ENCODE data around the gene UNKL.

Gene UNKL

DNA sequence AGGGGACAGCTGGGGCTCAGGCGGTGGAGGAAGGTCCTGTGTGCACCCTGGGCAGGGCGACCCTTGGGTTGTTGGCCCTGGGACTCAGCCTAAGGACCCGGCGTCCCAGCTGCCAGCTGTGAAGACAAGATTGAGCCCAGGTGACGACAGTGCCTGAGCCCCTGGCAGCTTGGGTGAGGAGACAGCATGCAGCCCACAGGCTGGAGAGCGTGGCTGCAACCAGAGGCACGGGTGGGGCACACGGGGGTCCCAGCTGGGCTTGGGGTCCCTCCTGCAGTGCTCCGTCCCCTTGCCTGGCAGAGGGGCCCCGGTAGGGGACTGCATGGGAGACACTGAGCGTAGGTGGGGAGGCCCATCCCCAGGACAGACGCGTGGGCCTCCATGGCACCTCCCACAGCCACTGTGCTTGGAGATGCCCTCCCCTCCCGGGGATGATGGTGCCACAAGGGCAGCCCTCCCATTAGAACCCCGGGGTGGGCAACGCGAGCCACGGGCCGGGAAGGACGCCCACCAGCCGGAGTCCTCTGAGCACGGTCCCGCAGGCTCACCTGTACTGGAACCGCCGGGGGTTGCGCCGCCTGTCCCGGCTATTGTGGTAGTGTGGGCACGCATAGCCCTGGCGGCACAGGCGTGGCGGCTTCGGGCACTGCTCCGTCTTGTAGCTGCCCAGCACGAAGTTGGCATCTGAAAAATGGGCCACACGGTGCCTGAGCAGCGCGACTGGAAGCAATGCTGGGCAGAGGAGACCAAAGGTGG, 15.5 kb downstream of the UNKL start:
- no peak for DNase-seq

DNA sequence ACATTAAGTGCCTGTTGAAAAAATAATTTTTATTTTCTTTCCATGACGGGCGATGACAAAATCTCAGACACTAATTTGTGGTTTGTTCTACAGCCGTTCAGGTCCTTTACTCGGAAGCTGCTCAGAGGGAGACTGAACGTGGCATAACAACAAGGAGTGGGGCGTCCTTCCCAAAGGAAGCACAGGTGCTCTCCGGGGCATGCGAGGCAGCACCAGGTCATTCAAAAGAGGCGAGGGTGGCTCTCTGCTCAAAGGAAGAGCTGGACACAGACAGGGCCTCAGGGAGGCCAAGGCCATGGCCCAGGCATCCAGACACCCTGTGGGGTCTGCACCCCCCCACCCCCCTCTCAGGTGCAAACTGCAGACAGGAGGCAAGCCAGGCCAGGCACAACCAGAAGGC, 16.2 kb downstream of the UNKL start:
- no peak for DNase-seq

GRCh38 chr16:1397779-1398178, 16.7 kb downstream of the UNKL start:
- DNase-seq = no peak

GRCh38 chr16:1395444-1396031, 19.0 kb downstream of the UNKL start:
- DNase-seq = no peak

DNA sequence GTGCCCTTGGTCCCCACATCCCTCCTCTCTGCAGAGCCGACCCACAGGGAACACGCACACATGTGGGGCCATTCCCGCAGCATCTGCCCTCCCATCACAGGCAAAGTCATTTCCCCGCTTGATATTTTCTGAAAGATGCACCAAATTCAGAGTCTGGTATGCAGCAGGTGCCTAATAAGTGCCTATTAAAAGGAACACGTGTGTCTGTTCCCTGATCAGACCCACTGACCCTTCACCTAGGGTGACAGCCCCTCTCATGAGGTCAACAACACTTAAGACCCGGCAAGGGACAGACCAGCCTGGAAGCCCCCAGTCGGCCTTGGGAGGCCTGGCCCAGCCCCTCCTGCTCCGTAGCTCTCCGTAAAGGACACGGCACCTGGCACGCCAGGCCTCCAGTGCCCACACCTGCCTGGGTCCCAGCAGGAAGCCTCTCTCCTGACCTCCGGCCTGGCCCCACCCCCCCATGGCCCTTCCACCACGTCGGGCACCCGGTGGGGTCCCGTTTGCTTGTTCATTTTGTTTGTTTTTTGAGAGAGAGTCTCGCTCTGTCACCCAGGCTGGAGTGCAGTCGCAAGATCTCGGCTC, 20.0 kb downstream of the UNKL start:
- DNase-seq = no peak

DNA sequence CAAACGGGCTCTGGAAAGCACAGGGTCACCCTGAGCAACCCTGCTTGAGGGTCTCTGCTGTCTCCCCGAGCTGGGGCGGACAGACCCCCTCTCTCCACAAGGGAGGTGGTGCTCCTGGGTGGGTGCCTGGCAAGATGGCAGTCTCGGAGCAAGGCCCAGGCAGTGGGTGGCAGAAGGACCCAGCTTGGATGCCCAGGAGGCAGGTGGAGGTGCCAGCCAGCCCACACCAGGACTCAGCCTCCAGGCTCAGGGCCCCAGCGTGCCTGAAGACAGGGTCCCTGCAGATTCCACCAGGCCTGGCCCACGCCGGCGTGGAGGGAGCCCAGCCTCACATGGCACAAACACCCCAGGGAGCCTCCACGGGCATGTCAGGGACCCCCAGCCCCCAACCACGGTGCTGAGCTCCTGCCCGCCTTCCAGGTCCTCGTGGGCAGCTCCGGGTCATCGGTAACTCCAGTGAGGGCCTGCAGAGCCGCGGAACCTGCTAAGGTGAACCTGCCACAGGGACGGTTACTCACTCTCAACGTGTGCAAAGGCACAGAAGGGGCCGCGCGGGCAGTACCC, 20.8 kb downstream of the UNKL start:
- no peak for DNase-seq

- no peak for DNase-seq
Measured at GRCh38 chr16:1392826-1393225, 21.7 kb downstream of the UNKL start.

DNA sequence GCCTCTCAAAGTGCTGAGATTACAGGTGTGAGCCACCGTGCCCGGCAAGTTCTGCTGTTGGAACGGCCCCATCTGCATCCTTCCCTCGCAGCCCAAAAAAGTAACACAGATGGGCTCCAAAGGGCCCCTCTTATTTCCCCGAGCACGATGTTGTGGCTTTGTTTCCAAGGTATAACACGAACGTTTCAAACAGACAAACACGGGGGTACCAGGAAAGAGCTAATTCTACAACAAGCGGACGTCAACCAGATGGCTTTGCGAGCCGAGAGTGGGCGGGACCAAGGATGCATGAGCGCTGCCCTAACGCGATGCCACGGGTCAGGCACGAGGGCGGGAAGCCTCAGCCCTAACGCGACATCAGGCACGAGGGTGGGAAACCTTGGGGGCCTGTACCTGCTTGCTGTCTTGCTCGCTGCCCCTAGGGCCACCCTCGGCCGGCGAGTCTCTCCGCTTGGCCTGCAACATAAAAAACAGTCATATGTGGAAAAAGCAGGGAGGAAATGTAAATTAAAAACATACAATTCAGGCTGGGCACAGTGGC, 24.2 kb downstream of the UNKL start:
- DNase-seq = no peak

DNA sequence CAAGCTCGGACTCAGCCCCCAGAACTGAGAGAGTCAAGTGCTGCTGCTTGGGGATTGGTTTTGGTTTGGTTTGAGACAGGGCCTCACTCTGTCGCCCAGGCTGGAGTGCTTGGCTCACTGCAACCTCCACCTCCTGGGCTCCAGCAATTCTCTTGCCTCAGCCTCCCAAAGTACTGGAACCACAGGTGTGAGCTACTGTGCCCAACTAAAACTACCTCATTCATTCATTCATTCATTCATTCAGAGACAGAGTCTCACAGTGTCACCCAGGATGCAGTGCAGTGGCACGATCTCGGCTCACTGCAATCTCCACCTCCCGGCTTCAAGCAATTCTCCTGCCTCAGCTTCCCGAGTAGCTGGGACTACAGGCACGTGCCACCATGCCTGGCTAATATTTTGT, 24.7 kb downstream of the UNKL start:
- no peak for DNase-seq

DNA sequence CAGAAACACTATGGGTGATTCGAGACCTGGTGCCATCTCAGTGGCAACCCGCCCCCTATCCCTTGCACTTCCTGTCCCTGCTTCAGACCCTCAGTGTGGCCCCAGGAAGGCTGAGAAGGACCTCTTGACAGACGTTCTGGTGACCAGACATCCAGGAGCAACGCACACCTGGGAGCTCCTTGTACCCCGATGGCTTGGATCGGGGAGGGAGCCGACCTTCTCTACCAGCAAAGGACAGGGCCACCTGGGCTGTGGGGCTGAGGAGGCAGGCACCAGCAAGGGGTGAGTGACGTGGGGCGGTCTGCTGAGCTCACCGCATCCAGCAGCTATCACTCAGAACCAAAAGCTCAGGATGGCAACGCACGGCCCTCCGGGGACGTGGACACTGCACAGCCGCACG, 27.2 kb downstream of the UNKL start:
- no peak for DNase-seq

DNA sequence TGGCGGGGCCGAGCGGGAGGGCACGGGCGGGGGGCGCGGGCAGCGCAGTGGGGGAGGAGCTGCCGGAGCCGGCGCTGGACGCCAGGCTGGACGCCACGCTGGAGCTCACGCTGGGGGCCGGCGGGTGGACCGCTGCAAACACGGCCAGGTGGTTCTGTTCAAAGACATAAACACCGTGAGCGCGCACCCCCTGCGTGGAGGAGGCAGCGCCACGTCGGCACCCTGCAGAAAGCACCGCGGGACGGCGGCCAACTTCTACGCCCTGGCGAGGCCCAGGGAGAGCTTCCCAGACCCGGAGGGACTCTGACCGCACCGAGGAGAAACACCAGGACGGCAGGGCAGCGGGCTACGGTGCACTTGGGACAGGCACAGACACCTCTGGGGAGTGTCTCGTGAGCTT, 29.3 kb downstream of the UNKL start:
- no peak for DNase-seq

DNA sequence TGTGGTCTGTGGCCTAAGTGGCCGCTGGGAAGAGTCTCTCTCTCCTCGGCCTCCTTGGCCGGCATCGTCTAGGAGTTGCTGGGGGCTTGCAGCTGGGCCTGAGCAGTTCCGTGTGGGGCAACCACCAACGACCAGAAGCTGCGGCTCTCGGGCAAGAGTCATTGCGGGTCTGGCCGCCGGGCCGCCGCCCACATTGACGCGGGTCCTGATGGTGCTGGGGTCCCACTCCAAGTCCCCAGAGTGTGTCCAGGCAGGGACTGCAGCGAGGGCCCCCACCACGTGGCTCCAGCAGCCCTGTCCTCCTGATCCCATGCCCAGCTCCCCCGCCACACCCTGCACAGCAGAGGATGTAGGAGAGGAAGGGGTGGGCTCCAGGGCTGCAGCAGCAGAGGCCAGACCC, 30.9 kb downstream of the UNKL start:
- DNase-seq = no peak

- DNase-seq = no peak
Measured at GRCh38 chr16:1381612-1382406, 32.7 kb downstream of the UNKL start.

- DNase-seq = no peak
Measured at GRCh38 chr16:1380195-1380594, 34.3 kb downstream of the UNKL start.

GRCh38 chr16:1379304-1380076, 35.0 kb downstream of the UNKL start:
- DNase-seq = no peak

- DNase-seq = no peak
Measured at GRCh38 chr16:1378804-1379303, 35.6 kb downstream of the UNKL start.

DNA sequence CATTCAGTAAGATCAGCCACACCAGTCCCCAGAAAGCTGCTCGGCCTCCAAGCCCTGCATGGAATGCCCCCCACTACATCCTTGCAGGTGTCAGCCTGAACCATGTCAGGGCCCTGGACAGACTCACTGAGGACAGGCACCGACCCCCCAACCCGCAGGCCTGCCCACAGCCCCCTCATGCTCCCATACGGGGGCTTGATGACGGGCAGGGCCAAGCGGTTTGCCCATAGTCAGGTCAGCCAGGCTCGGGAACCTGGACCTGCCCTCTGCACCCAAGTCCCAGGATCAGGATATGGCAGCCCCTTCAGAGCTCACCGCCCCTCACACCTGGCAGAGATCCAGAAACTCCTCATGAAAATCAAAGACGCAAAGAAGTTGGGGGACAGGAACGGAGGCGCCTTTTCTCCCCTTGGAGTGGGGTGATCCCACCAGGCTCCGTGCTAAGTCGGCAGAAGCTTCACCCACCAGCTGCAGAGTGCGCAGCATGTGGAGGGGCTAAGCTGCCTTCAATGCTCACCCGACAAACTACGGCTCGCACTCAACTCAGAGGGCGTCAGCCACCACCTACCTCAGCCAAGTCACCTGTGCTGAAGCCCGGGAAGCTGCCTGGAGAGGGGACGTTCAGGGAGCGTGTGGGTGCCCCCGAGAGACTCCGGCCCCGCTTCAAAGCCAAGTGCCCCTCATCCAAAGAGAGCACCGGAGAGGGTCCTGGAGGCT, 36.3 kb downstream of the UNKL start:
- DNase-seq = no peak

GRCh38 chr16:1377406-1378010, 37.0 kb downstream of the UNKL start:
- no peak for DNase-seq

DNA sequence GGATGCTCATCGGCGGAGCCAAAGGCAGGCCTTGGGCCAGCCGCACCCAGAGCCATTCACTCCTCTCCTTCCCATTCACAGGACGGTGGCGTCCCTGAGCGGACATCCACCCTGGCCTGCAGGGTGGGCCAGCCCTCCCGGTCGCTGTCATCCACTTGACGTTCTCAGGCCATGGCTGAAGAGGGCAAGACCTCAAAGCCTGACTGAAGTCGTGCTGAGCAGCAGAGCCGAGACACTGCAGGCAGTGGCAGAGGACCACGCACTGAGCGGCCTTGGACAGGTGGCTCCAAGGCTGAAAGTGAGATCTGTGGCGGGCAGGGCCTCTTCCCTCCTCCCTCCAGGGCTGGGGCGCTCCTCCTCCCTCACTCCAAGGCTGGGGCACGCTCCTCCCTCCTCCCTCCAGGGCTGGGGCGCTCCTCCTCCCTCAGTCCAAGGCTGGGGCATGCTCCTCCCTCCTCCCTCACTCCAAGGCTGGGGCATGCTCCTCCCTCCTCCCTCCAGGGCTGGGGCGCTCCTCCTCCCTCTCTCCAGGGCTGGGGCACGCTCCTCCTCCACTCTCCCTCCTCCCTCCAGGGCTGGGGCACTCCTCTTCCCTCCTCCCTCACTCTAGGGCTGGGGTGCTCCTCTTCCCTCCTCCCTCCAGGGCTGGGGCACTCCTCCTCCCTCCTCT, 38.6 kb downstream of the UNKL start:
- DNase-seq = no peak

DNA sequence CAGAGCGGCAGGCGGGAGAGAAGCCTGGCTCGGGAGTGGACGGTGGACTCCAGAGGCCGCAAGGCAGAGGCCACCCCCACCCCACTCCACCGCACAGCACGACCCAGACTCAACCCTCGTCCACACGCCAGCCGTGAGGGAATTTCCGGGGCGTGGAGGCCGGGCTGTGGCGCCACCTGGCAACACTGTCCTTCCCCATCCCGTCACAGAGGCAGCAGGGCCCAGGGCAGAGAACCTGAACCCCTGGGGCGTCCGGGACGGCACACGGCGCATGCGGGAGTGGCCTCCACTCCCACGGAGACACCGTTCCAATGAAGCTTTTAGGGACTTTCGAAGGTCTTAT, 39.2 kb downstream of the UNKL start:
- no peak for DNase-seq

Data from cerebellar nuclear complex (tissue), 1 donor.